Osteocyte (in vitro differentiated cells): Measurements from ENCODE around the gene DGKD. TPM values are rescaled to one million over a fixed set of nuclear protein-coding genes. Genes with fewer than 3 reads are reported as not detected.
"Not testable (repeated sequence)": the region's sequence is repeated elsewhere in the genome, so short reads cannot be mapped to it uniquely, and the experiment has no call there.

Source experiments
- DNase-seq: peaks from one replicate; pipeline ENCODE4 v3.0.0; 2021; ENCODE audit warnings: mixed read lengths; ENCODE audit not compliant: unreplicated experiment; ENCODE audit errors: extremely low spot score
- H3K27ac Mint-ChIP-seq: one replicate; pipeline ENCODE4 v1.8.0; 2021; ENCODE audit warnings: mild to moderate bottlenecking, mixed read lengths; ENCODE audit not compliant: unreplicated experiment
- H3K27me3 Mint-ChIP-seq: one replicate; pipeline ENCODE4 v1.8.0; 2021; ENCODE audit warnings: mixed read lengths; ENCODE audit not compliant: unreplicated experiment
- H3K36me3 Mint-ChIP-seq: one replicate; pipeline ENCODE4 v1.8.0; 2021; ENCODE audit warnings: mixed read lengths; ENCODE audit not compliant: unreplicated experiment
- H3K4me1 Mint-ChIP-seq: one replicate; pipeline ENCODE4 v1.8.0; 2021; ENCODE audit warnings: mixed read lengths; ENCODE audit not compliant: unreplicated experiment
- H3K4me3 Mint-ChIP-seq: one replicate; pipeline ENCODE4 v1.8.0; 2021; ENCODE audit warnings: mild to moderate bottlenecking, moderate library complexity, mixed read lengths; ENCODE audit not compliant: unreplicated experiment
- H3K9me3 Mint-ChIP-seq: one replicate; pipeline ENCODE4 v1.8.0; 2021; ENCODE audit warnings: mixed read lengths; ENCODE audit not compliant: unreplicated experiment
- total RNA-seq: library from RNA; stranded (reverse); gene quantifications from 2 replicates; pipeline ENCODE4 v1.2.1, GENCODE V29; 2021
- TF ChIP-seq, protein P1 (sequence below): fragments of 200-600 bp; sonication (generic); IDR thresholded peaks from 2 replicates; pipeline ENCODE4 v1.5.0; 2021; ENCODE audit warnings: antibody characterized with exemption, mild to moderate bottlenecking, moderate library complexity

Gene DGKD
- total RNA-seq, 1 donor from 2014 or later, result 70.5 TPM

DNA sequence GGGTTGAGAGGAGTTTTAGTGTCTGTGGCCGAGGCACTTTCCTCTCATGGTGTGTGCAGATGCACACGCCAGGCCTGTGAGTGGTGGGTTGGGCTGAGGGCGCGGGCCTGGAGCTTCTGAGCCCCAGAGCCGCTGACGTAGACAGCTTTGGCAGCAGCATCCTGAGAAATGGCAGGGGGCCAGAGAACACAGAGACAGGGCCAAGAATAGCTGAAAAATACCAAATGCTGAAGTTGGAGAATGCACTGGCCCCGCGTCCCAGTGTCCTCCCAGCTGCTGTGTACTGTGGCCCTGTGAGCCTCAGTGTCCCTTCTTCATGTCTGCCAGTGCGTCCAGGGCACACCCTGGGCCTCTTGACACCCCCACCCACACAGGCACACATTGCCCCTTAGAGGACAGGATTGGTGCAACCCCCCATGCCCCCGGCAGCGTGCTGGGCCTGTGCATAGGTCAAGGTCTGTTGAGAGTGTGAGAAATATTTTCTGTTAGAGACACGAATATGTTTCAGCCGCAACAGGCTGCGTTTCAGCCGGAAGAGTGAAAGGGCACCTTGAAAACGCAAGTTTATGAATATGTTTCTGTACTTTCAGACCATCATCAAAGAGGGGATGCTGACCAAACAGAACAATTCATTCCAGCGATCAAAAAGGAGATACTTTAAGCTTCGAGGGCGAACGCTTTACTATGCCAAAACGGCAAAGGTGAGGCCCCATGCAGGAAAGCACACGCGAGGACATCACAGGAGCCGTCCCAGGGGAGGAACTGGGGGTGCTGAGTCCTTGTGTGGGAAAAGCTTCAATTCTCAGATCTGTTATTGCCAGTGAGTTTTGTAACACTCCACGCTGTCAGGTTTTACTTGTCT lies 33.6 kb downstream of the DGKD start:
- Mint-ChIP-seq H3K27ac (peak overlapping the region; percentile 98), H3K4me3 (peak overlapping the region; percentile 58)
- TF ChIP-seq, protein P1, sequence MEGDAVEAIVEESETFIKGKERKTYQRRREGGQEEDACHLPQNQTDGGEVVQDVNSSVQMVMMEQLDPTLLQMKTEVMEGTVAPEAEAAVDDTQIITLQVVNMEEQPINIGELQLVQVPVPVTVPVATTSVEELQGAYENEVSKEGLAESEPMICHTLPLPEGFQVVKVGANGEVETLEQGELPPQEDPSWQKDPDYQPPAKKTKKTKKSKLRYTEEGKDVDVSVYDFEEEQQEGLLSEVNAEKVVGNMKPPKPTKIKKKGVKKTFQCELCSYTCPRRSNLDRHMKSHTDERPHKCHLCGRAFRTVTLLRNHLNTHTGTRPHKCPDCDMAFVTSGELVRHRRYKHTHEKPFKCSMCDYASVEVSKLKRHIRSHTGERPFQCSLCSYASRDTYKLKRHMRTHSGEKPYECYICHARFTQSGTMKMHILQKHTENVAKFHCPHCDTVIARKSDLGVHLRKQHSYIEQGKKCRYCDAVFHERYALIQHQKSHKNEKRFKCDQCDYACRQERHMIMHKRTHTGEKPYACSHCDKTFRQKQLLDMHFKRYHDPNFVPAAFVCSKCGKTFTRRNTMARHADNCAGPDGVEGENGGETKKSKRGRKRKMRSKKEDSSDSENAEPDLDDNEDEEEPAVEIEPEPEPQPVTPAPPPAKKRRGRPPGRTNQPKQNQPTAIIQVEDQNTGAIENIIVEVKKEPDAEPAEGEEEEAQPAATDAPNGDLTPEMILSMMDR, result no peak

DNA sequence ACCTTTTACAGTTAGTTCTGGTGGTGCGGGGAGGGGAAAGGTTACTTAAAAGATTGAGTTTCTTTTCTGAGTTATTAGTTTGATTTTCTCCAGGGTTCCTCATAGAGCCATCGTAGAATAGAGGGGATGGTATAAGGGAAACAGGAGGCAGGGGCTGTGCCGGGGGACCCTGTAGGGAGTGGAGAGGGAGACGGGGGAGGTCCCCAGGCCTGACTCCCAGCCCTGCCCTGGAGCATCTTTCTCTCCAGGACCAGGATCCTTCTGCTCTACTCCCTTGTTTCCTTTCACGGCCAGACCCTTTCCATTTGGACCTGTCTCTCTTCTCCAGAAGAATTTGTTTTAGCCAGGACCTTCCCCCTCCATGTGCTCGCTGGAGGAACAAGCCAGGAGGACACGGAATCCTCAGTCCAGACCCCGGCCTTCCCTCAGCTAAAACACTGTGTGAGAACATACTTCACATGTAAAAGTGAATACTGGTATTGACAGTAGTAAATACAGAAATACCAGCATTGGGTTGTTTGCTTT lies 35.4 kb downstream of the DGKD start:
- peaks cover 13% of the 10 kb centered on the region for H3K36me3 Mint-ChIP-seq
- peak overlapping the region; percentile 98 for H3K27ac Mint-ChIP-seq
- peaks cover 57% of the 10 kb centered on the region for H3K4me1 Mint-ChIP-seq

More for the DNA sequence above, 33.6 kb downstream of the DGKD start:
- peak; percentile 95 for DNase-seq
- H3K27me3 Mint-ChIP-seq, result no peaks in the 10 kb centered on the region
- peaks cover 64% of the 10 kb centered on the region for H3K4me1 Mint-ChIP-seq
- H3K9me3 Mint-ChIP-seq, result no peaks in the 10 kb centered on the region
- peaks cover 18% of the 10 kb centered on the region for H3K36me3 Mint-ChIP-seq

DNA sequence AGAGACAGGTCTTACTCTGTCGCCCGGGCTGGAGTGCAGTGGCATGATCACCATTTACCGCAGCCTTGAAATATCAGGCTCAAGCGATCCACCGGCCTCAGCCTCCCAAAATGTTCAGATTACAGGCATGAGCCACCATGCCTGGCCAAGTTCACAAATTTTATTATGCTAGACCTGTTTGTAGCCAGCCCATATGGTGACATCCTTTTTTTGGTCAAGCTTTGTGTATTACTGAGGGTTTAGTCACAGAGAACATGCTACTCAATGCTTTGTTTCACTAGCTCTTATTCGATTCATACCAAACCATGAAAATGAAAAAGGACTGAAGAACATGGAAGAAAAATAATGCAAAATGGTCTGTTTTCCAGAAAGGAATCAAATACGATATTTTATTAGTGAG lies 41.4 kb downstream of the DGKD start:
- Mint-ChIP-seq H3K4me1 (peaks cover 32% of the 10 kb centered on the region), H3K4me3 (no peak overlapping the region), H3K27ac (no peak overlapping the region), H3K27me3 (no peaks in the 10 kb centered on the region), H3K36me3 (peaks cover 27% of the 10 kb centered on the region), H3K9me3 (no peaks in the 10 kb centered on the region)
- TF ChIP-seq, protein P1, result no peak
- no peak for DNase-seq

More for the DNA sequence above, 35.4 kb downstream of the DGKD start:
- Mint-ChIP-seq H3K9me3 (no peaks in the 10 kb centered on the region), H3K4me3 (no peak overlapping the region), H3K27me3 (no peaks in the 10 kb centered on the region)
- TF ChIP-seq, protein P1, result no peak
- no peak for DNase-seq

DNA sequence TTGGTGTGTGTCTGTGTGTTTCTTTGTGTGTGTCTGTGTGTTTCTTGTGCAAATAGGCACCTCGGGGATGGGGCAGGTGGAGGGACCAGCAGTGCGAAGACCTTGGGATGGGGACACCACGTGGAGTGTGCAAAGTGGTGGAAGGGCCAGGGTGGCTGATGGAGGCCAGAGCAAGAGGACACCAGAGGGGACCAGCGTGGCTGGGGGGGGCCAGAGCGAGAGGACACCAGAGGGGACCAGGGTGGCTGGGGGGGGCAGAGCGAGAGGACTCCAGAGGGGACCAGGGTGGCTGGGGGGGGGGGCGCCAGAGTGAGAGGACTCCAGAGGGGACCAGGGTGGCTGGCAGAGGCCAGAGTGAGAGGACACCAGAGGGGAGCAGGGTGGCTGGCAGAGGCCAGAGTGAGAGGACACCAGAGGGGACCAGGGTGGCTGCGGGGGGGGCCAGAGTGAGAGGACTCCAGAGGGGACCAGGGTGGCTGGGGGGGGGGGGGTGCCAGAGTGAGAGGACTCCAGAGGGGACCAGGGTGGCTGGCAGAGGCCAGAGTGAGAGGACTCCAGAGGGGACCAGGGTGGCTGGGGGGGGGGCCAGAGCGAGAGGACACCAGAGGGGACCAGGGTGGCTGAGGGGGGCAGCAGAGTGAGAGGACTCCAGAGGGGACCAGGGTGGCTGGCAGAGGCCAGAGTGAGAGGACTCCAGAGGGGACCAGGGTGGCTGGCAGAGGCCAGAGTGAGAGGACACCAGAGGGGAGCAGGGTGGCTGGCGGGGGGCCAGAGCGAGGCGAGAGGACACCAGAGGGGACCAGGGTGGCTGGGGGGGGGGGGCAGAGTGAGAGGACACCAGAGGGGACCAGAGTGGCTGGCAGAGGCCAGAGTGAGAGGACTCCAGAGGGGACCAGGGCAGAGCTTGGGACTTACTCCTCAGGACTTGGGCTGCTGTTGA lies 42.7 kb downstream of the DGKD start:
- peaks cover 24% of the 10 kb centered on the region for H3K36me3 Mint-ChIP-seq
- H3K27me3 Mint-ChIP-seq, H3K9me3 Mint-ChIP-seq, H3K4me3 Mint-ChIP-seq, DNase-seq: not testable (repeated sequence)
- H3K27ac Mint-ChIP-seq, result peak overlapping the region; percentile 48
- H3K4me1 Mint-ChIP-seq, result peaks cover 32% of the 10 kb centered on the region

DNA sequence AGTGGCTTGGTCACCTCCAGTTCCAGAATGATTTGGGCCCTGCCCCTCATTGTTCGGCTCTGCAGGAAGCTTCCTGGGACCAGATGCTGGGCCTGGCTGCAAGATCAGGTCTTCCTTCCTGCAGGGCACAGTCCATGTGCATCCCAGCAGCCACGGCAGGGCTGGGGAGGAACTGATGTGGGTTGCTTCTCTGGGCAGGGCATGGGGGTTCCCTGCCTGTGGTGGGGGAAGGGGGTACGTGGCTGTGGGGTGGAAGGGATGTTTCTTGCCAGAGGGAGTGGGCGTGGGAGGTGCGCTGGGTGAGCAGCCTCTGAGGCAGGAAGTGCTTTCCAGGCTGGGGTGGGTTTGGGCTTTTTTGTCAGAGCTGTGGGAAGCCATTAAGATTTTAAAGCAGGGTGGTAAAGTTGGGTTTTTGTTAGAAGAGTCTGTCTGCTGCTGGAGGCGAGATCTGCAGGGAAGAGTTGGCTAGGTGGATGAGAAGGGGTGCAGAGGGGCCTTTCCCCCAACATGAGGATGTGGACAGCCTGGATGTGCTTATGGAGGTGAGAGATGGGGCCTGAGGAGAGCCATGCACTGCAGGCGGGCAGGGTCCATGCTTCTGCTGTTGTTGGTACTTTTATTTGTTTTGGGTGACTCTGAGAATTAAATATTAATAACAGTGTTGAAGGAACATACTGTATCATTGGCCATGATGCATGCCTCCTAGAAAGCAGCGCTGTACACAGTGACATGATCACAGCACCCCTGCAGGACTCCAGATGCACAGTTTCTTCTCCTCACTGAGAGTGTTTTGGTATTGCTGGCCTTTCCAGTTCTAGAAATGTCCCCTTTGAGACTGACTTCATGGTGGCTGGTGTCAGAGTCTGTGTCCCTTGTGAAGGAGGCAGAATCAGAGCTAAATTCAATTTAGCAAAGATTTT lies 45.3 kb downstream of the DGKD start:
- Mint-ChIP-seq H3K27me3 (no peaks in the 10 kb centered on the region), H3K36me3 (peaks cover 28% of the 10 kb centered on the region), H3K4me1 (peaks cover 39% of the 10 kb centered on the region), H3K27ac (peak overlapping the region; percentile 66), H3K9me3 (no peaks in the 10 kb centered on the region), H3K4me3 (no peak overlapping the region)
- TF ChIP-seq, protein P1, result no peak
- DNase-seq, result no peak
